Pulmonary artery endothelial cell (primary cell): Measurements from ENCODE around the gene TEX52. TPM values are rescaled to one million over a fixed set of nuclear protein-coding genes. Genes with fewer than 3 reads are reported as not detected.
"Not testable (repeated sequence)": the region's sequence is repeated elsewhere in the genome, so short reads cannot be mapped to it uniquely, and the experiment has no call there.

Experiments
- DNase-seq: peaks from one replicate; pipeline ENCODE4 v3.0.0-alpha.2; 2011; ENCODE audit warnings: low read depth, low spot score
- total RNA-seq: library from RNA; depleted of rRNA; stranded (reverse); fragments of >200 nt; gene quantifications from 2 replicates; pipeline ENCODE4 v1.2.3, GENCODE V29; 2014

The TEX52 gene
- total RNA-seq, 1 donor from 2014 or later, result not detected

DNA sequence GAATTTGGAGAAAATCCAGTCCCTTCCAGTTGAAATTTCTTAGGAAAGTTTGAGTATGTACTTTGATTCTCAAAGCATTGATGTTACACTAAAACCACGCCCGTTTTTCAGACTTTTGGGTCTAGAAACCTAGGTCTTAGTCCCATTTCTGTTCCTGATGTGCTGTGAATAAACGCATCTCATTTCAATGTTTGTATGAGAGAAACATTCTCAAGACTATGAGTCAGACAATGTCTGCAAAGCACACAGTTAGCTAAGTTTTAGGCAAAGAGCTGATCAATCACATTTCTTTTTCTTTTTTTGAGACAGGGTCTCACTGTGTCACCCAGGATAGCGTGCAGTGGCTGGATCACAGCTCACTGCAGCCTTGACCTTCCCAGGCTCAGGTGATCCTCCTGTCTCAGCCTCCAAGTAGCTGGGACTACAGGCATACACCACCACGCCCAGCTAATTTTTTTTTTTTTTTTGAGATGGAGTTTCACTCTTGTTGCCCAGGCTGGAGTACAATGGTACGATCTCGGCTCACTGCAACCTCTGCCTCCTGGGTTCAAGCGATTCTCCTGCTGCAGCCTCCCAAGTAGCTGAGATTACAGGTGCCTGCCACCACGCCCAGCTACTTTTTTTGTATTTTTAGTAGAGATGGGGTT, 12.3 kb upstream of the TEX52 start:
- DNase-seq, result not testable (repeated sequence)

- DNase-seq, result no peak
These were observed 7.4 kb upstream of the TEX52 start for GRCh38 chr12:2864198-2864597.

DNA sequence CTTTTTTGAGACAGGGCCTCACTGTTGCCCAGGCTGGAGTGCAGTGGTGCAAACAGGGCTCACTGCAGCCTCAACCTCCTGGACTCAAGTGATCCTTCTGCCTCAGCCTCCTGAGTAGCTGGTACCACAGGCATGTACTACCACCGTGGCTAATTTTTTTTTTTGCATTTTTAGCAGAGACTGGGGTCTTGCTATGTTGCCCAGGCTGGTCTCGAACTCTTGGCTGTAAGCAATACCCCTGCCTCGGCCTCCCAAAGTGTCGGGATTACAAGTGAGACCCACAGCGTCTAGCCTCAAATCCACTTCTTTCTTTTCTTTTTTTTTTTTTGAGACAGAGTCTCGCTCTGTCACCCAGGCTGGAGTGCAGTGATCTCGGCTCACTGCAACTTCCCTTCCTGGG, 6.6 kb upstream of the TEX52 start:
- DNase-seq, result not testable (repeated sequence)

DNA sequence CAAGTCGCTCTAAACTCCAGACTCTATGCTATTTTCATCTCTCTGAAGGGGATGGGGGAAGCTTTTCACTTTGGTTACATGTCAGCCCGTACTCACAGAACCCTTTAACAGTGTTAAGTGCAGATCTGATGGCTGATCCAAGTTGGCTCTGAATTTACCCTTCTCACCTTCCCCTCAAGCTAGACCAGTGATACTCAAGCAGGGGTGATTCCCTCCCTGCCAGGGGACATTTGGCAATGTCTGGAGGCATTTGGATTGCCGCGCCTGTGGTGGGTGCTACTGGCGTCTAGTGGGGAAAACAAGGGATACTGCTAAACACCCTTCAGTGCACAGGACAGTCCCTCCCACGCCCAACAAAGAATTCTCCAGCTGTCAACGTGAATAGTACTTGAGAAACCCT, 6.0 kb upstream of the TEX52 start:
- DNase-seq, result no peak

DNA sequence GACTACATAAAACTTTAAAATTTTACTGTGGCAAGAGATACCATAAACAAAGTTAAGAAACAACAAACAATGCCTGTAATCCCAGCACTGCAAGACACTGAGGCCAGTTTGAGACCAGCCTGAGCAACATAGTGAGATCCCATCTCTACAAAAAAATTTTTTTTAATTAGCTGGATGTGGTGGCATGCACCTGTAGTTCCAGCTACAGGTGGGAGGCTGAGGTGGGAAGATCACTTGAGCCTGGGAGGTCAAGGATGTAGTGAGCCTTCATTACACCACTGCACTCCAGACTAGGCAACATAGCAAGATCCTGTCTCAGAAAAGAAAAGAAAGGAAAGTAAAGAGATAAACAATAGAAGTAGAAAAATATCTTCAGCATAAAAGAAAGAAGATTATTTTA, 3.3 kb upstream of the TEX52 start:
- no peak for DNase-seq

GRCh38 chr12:2858944-2859421, 2.1 kb upstream of the TEX52 start:
- no peak for DNase-seq

DNA sequence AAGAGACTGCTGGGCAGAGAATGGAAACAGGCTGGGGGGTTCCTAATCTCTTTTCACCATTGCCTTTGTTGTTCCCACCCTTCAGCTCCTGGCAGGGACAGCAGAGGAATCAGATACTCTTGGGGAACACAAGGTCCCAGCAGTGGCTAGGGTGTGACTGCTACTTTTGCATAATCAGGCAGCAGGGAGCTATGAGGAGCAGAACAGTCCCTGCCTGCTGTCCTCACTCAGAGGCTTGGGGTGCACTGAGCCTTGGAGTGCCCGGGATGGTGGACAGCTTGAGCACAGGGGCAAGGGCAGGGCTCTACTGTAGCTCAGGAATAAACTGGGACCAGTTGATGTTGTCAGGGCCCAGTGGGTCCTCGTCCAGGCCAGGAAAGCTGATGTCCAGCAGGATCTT, 1.5 kb upstream of the TEX52 start:
- no peak for DNase-seq

DNA sequence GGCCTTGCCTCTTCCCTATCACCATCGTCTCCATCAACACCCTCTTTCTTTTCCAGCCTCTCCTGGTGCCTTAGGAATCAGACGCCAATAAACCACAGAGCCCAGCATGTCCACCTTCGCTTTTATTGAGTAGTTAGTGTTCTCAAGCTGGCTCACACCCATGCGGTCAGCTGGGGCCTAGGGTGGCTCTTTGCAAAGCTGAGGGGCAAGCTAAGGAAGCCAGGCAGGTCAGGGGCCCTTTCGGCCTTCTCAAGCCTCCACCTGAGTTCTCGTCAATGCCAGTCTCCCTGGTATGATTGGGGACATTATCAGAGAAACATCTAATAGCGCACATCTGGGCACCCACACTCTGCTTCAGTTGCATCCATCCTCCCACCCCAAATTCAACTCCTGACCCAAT, 737 bp upstream of the TEX52 start:
- no peak for DNase-seq

DNA sequence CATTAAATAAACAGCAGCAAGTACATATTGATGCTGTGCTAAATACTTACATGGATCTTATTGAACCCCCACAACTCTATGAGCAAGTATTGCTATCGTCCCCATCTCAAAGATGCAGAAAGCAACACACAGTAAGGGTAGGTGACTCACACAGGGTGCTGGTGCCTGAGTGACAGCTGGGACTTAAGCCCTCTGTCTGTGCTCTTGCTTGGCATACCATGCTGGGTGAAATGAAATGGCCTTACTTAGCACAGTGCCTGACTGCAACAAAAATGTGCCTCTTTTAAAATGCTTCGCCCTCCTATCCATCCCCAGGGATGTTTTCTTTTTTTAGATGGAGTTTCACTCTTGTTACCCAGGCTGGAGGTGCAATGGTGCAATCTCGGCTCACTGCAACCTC, 788 bp downstream of the TEX52 start:
- DNase-seq, result no peak

- DNase-seq, result no peak
These were observed 1.3 kb downstream of the TEX52 start for GRCh38 chr12:2855546-2855945.

- no peak for DNase-seq
These were observed 2.0 kb downstream of the TEX52 start for GRCh38 chr12:2854669-2855453.

- no peak for DNase-seq
These were observed 3.2 kb downstream of the TEX52 start for GRCh38 chr12:2853626-2854025.

- no peak for DNase-seq
These were observed 4.9 kb downstream of the TEX52 start for GRCh38 chr12:2851931-2852330.

DNA sequence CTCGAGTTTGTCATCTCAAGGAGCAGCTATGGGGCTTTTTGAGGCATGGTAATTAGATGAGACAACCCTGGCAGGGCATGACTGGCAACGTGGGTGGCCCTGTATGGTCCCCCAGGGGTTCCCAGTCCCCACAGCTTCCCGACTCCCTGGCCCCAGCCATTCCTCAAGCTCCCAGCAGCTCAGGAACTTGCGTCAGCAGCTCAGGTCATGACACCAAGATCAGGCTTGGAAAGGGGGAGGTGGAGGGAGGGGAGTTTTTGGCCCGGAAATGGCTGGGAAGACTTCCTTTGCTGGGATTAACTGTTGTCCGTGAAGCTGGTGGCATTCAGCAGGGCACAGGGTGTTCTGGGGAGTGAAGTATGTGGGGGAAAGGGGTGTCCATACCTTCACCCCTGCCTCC, 11.6 kb downstream of the TEX52 start:
- peak; percentile 49 for DNase-seq

DNA sequence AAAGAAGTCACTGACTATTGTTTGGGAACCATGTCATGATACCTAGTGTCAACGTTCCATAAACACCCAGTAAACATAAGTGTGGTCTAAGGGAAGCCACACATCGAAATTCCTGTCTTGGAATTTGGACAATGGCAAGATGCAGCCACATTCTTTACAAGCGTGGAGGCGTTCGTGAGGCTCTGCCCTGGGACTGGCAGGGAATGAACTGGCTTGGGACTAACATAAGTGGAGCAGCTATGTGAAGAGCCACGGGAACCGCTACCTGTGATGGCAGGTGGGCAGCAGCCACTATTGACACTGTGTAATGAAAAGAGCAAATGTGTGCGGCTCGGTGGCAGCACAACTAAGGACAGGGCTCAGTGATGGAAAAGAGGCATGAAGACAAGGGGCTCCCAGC, 12.1 kb downstream of the TEX52 start:
- DNase-seq, result no peak

GRCh38 chr12:2842948-2843347, 13.9 kb downstream of the TEX52 start:
- DNase-seq, result no peak

GRCh38 chr12:2841056-2841650, 15.7 kb downstream of the TEX52 start:
- DNase-seq, result no peak

DNA sequence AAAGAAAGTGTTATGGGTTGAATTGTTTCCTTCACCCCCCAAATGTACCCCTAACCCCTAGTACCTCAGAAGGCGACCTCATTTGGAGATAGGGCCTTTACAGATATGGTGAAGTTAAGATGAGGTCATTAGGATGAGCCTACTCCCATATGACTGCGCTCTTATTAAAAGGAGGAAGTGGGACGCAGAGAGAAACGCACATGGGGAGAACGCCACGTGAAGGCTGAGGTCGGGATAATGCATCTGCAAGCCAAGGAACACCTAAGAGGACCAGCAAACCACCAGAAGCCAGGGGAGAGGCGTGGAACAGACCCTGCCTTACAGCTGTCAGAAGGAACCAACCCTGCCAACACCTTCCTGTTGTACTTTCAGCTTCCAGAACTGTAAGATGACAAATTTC, 20.3 kb downstream of the TEX52 start:
- DNase-seq, result no peak

- DNase-seq, result no peak
These were observed 21.0 kb downstream of the TEX52 start for GRCh38 chr12:2835691-2836403.

DNA sequence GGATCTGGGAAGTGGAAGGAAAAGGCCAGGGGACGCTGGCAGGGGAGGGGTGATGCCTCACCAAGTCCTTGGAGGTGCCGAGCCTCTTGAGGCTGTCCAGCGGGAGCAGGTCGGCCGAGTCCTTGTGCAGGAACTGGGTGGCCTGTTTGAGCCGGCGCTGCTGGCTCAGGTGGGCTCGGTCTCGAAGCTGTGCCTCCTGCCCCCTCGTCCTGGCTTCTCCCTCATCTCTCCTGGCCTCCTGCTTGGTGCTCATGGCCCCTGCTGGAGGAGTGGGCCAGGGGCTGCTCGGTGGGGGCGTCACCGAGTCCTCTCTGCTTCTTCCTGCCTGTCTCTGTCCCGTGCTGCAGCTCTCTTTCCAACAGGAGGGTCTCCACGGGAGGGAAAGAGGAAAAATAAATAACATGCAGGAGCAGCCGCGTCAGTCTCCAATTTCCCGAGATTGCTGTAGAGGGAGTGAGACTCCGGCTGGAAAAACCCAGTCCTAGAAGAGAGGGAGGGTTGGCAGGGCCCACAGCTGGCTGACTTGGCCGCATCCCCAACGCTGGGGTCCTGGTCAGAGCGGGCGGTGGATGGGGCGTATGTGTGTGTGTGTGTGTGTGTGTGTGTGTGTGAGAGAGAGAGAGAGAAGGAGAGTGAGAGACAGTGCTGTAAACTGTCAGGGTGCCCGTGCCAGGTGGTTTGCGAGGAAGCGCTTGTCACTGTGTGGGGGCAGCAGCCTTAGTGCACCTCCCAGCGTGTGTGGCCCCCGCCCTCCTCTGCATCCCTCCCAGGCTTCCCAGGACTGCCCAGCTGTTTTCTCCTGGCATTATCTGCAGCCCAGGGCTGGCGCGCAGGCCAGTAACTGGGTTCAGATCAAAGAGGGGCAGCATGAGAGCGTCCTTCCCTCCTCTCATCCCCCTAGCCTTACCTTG, 22.0 kb downstream of the TEX52 start, which contains the start of gene NRIP2:
TSS of gene NRIP2 (minus strand) at position 455 of the 911 bp plus-strand sequence. CDS start at position 403, 52 bp downstream.
- DNase-seq, result no peak

GRCh38 chr12:2833810-2834209, 23.0 kb downstream of the TEX52 start:
- DNase-seq, result no peak
